HepG2 (cell line): ENCODE measurements around the gene ACER3. TPM values are rescaled to one million over a fixed set of nuclear protein-coding genes. Genes with fewer than 3 reads are reported as not detected.

Experiments
- ATAC-seq: fragments of 200-7000 bp; cut with Tn5 transposase; 3 replicates; pipeline ENCODE4 v1.9.1; 2020; ENCODE audit warnings: mild to moderate bottlenecking, moderate library complexity
- BruUV-seq: library from RNA; stranded (reverse); fragments of 400-500 nt; replicated peaks from 2 replicates; lab custom pipeline; 2021; lab: Mats Ljungman, UMichigan
- CTCF ChIA-PET: fragments of 300-600 bp; formaldehyde crosslinking; extraction: SDS; loops from one replicate; lab custom pipeline; 2021; ENCODE audit warnings: low total read pairs, inconsistent platforms, low intra/inter-chr PET ratio; lab: Yijun Ruan, JAX
- POLR2A ChIA-PET: fragments of 350-600 bp; sonication (Branson Sonifier 250); formaldehyde crosslinking; loops from one replicate; lab custom pipeline; 2020; ENCODE audit warnings: antibody characterized with exemption, inconsistent platforms; lab: Yijun Ruan, JAX
- DNase-seq: peaks from one replicate; pipeline ENCODE4 v3.0.0-alpha.2; 2015; ENCODE audit warnings: low spot score
- FAIRE-seq: peaks from 3 replicates; lab custom pipeline; 2011; peaks lifted over from hg19 to GRCh38; lab: Jason Lieb, UNC
- H2AFZ ChIP-seq: one replicate; pipeline ENCODE4 v1.6.1; 2011; ENCODE audit warnings: low read length, inconsistent platforms
- H3K27ac ChIP-seq: fragments of 300-600 bp; 3 replicates; pipeline ENCODE4 v1.8.0; 2011; ENCODE audit warnings: mixed run types, mild to moderate bottlenecking, mixed read lengths, low read length, inconsistent platforms; ENCODE audit not compliant: insufficient read depth; ENCODE audit errors: extremely low read length
- H3K27me3 ChIP-seq, 2 experiments: fragments of 200-600 bp in 1 of 2; 2 replicates in 1 of 2; 3 replicates in 1 of 2; pipeline versions ENCODE4 v1.6.0 to v1.8.0; 2011; ENCODE audit warnings: low read length in 2 of 2, mild to moderate bottlenecking in 2 of 2, moderate library complexity in 2 of 2, inconsistent platforms in 1 of 2; ENCODE audit not compliant: insufficient read depth in 2 of 2, control insufficient read depth in 1 of 2
- H3K36me3 ChIP-seq, 2 experiments: fragments of 200-600 bp in 1 of 2; replicated peaks in 1 of 2; 2 replicates in 1 of 2; 3 replicates in 1 of 2; pipeline versions ENCODE4 v1.5.1 to v1.8.0; 2011; ENCODE audit warnings: low read length in 2 of 2, inconsistent platforms in 1 of 2; ENCODE audit not compliant: insufficient read depth in 2 of 2, control insufficient read depth in 1 of 2
- H3K4me1 ChIP-seq: 2 replicates; pipeline ENCODE4 v1.5.1; 2012; ENCODE audit warnings: low read length, inconsistent platforms; ENCODE audit not compliant: insufficient read depth
- H3K4me2 ChIP-seq: 2 replicates; pipeline ENCODE4 v1.6.0; 2011; ENCODE audit warnings: low read depth, low read length, inconsistent platforms
- H3K4me3 ChIP-seq, 3 experiments: fragments of 200-600 bp in 1 of 3; sonication (generic), shearing (Covaris generic) in 1 of 3; replicated peaks in 1 of 3; 2 replicates each; pipeline ENCODE4 v1.5.1; 2011 to 2016; ENCODE audit warnings: low read length in 3 of 3, inconsistent platforms in 2 of 3, low read depth in 2 of 3, mild to moderate bottlenecking in 2 of 3, control low read depth in 1 of 3, mixed read lengths in 1 of 3; ENCODE audit not compliant: insufficient read depth in 1 of 3
- H3K79me2 ChIP-seq: one replicate; pipeline ENCODE4 v1.6.1; 2011; ENCODE audit warnings: low read length, inconsistent platforms; ENCODE audit not compliant: insufficient read depth
- H3K9ac ChIP-seq: 2 replicates; pipeline ENCODE4 v1.6.0; 2011; ENCODE audit warnings: mild to moderate bottlenecking, low read depth, low read length, inconsistent platforms; ENCODE audit not compliant: insufficient read depth
- H3K9me3 ChIP-seq: 2 replicates; pipeline ENCODE4 v1.5.1; 2012; ENCODE audit warnings: mild to moderate bottlenecking, low read length
- H4K20me1 ChIP-seq: 2 replicates; pipeline ENCODE4 v1.6.0; 2011; ENCODE audit warnings: inconsistent platforms, mild to moderate bottlenecking, low read length, moderate library complexity; ENCODE audit not compliant: insufficient read depth
- BCL6 ChIP-seq: IDR thresholded peaks from 2 replicates; pipeline ENCODE4 v1.6.1; 2016; ENCODE audit warnings: missing genetic modification reagents, missing compliant biosample characterization
- FOXA1 ChIP-seq, 2 experiments: fragments of 450-650 bp in 1 of 2; sonication (generic) in 1 of 2; formaldehyde crosslinking in 1 of 2; IDR thresholded peaks; 2 replicates each; pipeline versions ENCODE4 v1.4.0 to v1.6.1; 2016 to 2020; ENCODE audit warnings: missing genetic modification reagents in 1 of 2
- HNF1A ChIP-seq, 2 experiments: sonication (generic) in 1 of 2; formaldehyde crosslinking in 1 of 2; IDR thresholded peaks; 2 replicates each; pipeline versions ENCODE4 v1.4.0 to v1.6.1; 2016 to 2020; ENCODE audit warnings: borderline replicate concordance in 1 of 2, low read depth in 1 of 2, mild to moderate bottlenecking in 1 of 2, missing genetic modification reagents in 1 of 2
- KDM2A ChIP-seq: sonication (generic); formaldehyde crosslinking; IDR thresholded peaks from 2 replicates; pipeline ENCODE4 v1.4.0; 2020; ENCODE audit warnings: low read depth, missing genetic modification reagents, borderline replicate concordance
- RXRA ChIP-seq: sonication (generic); formaldehyde crosslinking; IDR thresholded peaks from 2 replicates; pipeline ENCODE4 v1.5.1; 2020; ENCODE audit warnings: missing genetic modification reagents
- TFE3 ChIP-seq: IDR thresholded peaks from 2 replicates; pipeline ENCODE4 v1.6.1; 2016
- ZNF3 ChIP-seq: IDR thresholded peaks from 2 replicates; pipeline ENCODE4 v1.7.0; 2017; ENCODE audit warnings: inconsistent platforms
- ZNF503 ChIP-seq: sonication (generic); formaldehyde crosslinking; IDR thresholded peaks from 2 replicates; pipeline ENCODE4 v1.4.0; 2020; ENCODE audit warnings: missing genetic modification reagents
- ZNF800 ChIP-seq: sonication (generic); formaldehyde crosslinking; IDR thresholded peaks from 2 replicates; pipeline ENCODE4 v1.4.0; 2020; ENCODE audit warnings: missing genetic modification reagents
- WGBS: methylation state at CpG from one replicate; pipeline ENCODE4 v1.1.6; 2017; ENCODE audit warnings: low lambda C conversion rate; 5-methylcytosine and 5-hydroxymethylcytosine counted together
- in situ Hi-C: cut with HindIII; loops from 2 replicates; pipeline ENCODE4 v1.10.0; 2017; ENCODE audit warnings: low pct_unique_long_range_greater_than_20kb; ENCODE audit not compliant: extremely low pct_ligation_motif_present
- intact Hi-C: fragments of 100-400 bp; cut with micrococcal nuclease; formaldehyde crosslinking; loops from one replicate; pipeline ENCODE4 v1.10.0; 2022; ENCODE audit not compliant: unreplicated experiment
- polyA plus RNA-seq, 8 experiments: library from polyadenylated mRNA; depleted of rRNA in 3 of 8; stranded (reverse) in 7 of 8; unstranded in 1 of 8; fragments of >200 nt; fragmentation: Illumina TruSeq in 4 of 8; extraction: Trizol in 4 of 8; gene quantifications; 2 replicates each; pipeline versions ENCODE4 v1.2.1 to v1.2.3, GENCODE V29; 2011 to 2016; ENCODE audit warnings: low read depth in 4 of 8, missing spikeins in 1 of 8, mixed read lengths in 1 of 8; ENCODE audit not compliant: insufficient read depth in 1 of 8
- total RNA-seq, 5 experiments: library from RNA; depleted of rRNA; stranded (reverse); fragments of >200 nt; fragmentation: Illumina TruSeq; extraction: Trizol; gene quantifications; 2 replicates each; pipeline ENCODE4 v1.2.3, GENCODE V29; 2016; ENCODE audit warnings: low read depth in 1 of 5

The ACER3 gene
- total and polyA plus RNA-seq, 2 of the 13 experiments (the other 11 are each of a cell fraction or from before 2014, with no cell fraction given), result 6.0 to 9.8 TPM

GRCh38 chr11:76892306-76892705 lies 31.6 kb downstream of the ACER3 start:
- ATAC-seq, result no peak
- WGBS, result 94% methylated on average over 1 of the region's 1 CpG
- no peak for TF ChIP-seq BCL6
- TF ChIP-seq RXRA (CRISPR knock-in tag), result no peak
- TF ChIP-seq FOXA1 (IDR thresholded peaks at IDR 0.05), result no peak
- no peak for TF ChIP-seq FOXA1 (CRISPR knock-in tag; IDR thresholded peaks at IDR 0.05)
- TF ChIP-seq HNF1A (IDR thresholded peaks at IDR 0.05; ENCODE audit: low read depth), result no peak
- TF ChIP-seq HNF1A (CRISPR knock-in tag; IDR thresholded peaks at IDR 0.05; ENCODE audit: borderline replicate concordance), result no peak
- TF ChIP-seq ZNF3 (CRISPR knock-in tag), result no peak
- TF ChIP-seq ZNF503 (CRISPR knock-in tag), result no peak
- no peak for TF ChIP-seq TFE3
- no peak for TF ChIP-seq ZNF800
- no peak for TF ChIP-seq KDM2A (CRISPR knock-in tag)
- no TSS peak for BruUV-seq
- ChIA-PET CTCF (no interaction called here), POLR2A (no interaction called here)
- H3K27me3 ChIP-seq, result no peaks in the 10 kb centered on the region
- H3K4me3 ChIP-seq, result no peak overlapping the region
- in situ Hi-C loops, result no loop called here
- no peak for FAIRE-seq
- H4K20me1 ChIP-seq, result no peaks in the 10 kb centered on the region
- no peak overlapping the region for H3K9ac ChIP-seq
- no peak for DNase-seq
- H3K4me1 ChIP-seq, result peaks cover 16% of the 10 kb centered on the region
- H3K36me3 ChIP-seq, result no peaks in the 10 kb centered on the region
- H3K4me2 ChIP-seq, result no peak overlapping the region
- no peak overlapping the region for H3K27ac ChIP-seq
- no peak overlapping the region for H2AFZ ChIP-seq
- intact Hi-C loops, result no loop called here
- no peaks in the 10 kb centered on the region for H3K79me2 ChIP-seq
- no peaks in the 10 kb centered on the region for H3K9me3 ChIP-seq
